Aorta (tissue), 5 donors: Measurements from ENCODE around the gene HYLS1. TPM values are rescaled to one million over a fixed set of nuclear protein-coding genes. Genes with fewer than 3 reads are reported as not detected.

Experiments
- ATAC-seq: fragments of 200-7000 bp; cut with Tn5 transposase; one replicate; pipeline ENCODE4 v1.9.1; 2022; ENCODE audit warnings: moderate library complexity; ENCODE audit not compliant: low FRiP score
- DNase-seq, 2 donors: peaks; one replicate each; pipeline ENCODE4 v3.0.0-alpha.2; 2020
- H3K27ac ChIP-seq, 2 donors: one replicate each; pipeline ENCODE4 v1.5.1; 2013; ENCODE audit warnings: low read length in 2 of 2, mild to moderate bottlenecking in 2 of 2, moderate library complexity in 2 of 2, control low read depth in 1 of 2, inconsistent platforms in 1 of 2, low read depth in 1 of 2
- H3K27me3 ChIP-seq, 2 donors: one replicate each; pipeline ENCODE4 v1.6.1; 2013; ENCODE audit warnings: control low read depth in 1 of 2, low read length in 1 of 2, mild to moderate bottlenecking in 1 of 2, moderate library complexity in 1 of 2; ENCODE audit not compliant: insufficient read depth in 2 of 2, control insufficient read depth in 1 of 2
- H3K36me3 ChIP-seq, 2 donors: one replicate each; pipeline ENCODE4 v1.6.1; 2013; ENCODE audit warnings: control low read depth in 1 of 2, low read length in 1 of 2, mild to moderate bottlenecking in 1 of 2; ENCODE audit not compliant: insufficient read depth in 2 of 2, control insufficient read depth in 1 of 2
- H3K4me1 ChIP-seq, 2 donors: one replicate each; pipeline ENCODE4 v1.6.1; 2013; ENCODE audit warnings: low read length in 2 of 2, control low read depth in 1 of 2, mild to moderate bottlenecking in 1 of 2, moderate library complexity in 1 of 2; ENCODE audit not compliant: insufficient read depth in 2 of 2, control insufficient read depth in 1 of 2
- H3K4me3 ChIP-seq, 2 donors: one replicate each; pipeline ENCODE4 v1.5.1; 2013; ENCODE audit warnings: low read length in 2 of 2, control low read depth in 1 of 2, mild to moderate bottlenecking in 1 of 2
- H3K9me3 ChIP-seq: one replicate; pipeline ENCODE4 v1.6.1; 2013; ENCODE audit warnings: mild to moderate bottlenecking, low read length; ENCODE audit not compliant: control insufficient read depth
- WGBS, 2 donors: extraction: QIAGEN DNeasy Blood & Tissue Kit; methylation state at CpG; one replicate each; pipeline ENCODE4 v1.1.7; 2013; 5-methylcytosine and 5-hydroxymethylcytosine counted together
- intact Hi-C, 2 donors: fragments of 100-400 bp; cut with DNase I; formaldehyde crosslinking; loops; one replicate each; pipeline versions ENCODE4 v1.14.2 to v1.15.0; 2022
- polyA plus RNA-seq, 2 donors: library from polyadenylated mRNA; stranded (reverse); fragments of 200-250 nt; gene quantifications; one replicate each; pipeline ENCODE4 v1.2.3, GENCODE V29; 2013
- total RNA-seq, 2 donors: library from RNA; stranded (reverse); fragmentation: NEBNext Ultra II Directional; extraction: Animal tissue kit (Norgen Biotek cat#: 25700); gene quantifications; one replicate each; pipeline ENCODE4 v1.2.1, GENCODE V29; 2021
- donor health status: healthy with polysubstance abuse.
- donor health status: Bipolar disorder and iron deficiency.
- donor health status: DM: no; HTN: no; CAD: no.
- donor health status: DM: no; HTN: no; CAD: no.
- donor health status: DM: yes; HTN: yes; CAD: no.

The HYLS1 gene
- total and polyA plus RNA-seq, 4 donors = 2.7 to 4.5 (median 3.5) TPM

GRCh38 chr11:125935056-125935455 lies 47.6 kb downstream of the HYLS1 start:
- WGBS, 2 donors = 93 to 94% methylated on average over 2 of the region's 2 CpGs
- no peak for ATAC-seq

GRCh38 chr11:125935618-125936199 lies 48.2 kb downstream of the HYLS1 start:
- Histone ChIP-seq H3K27ac (no peak overlapping the region), H3K36me3 (no peaks in the 10 kb centered on the region), H3K4me3 (no peak overlapping the region), H3K9me3 (no peaks in the 10 kb centered on the region), H3K27me3 (no peaks in the 10 kb centered on the region), H3K4me1 (no peaks in the 10 kb centered on the region)
- no peak for DNase-seq
- intact Hi-C loops = no loop called here
- 65 to 69% methylated on average over 12 of the region's 12 CpGs for WGBS, 2 donors
- ATAC-seq = no peak

More at GRCh38 chr11:125935056-125935455, 47.6 kb downstream of the HYLS1 start:
- Histone ChIP-seq H3K27ac (no peak overlapping the region), H3K27me3 (no peaks in the 10 kb centered on the region), H3K4me1 (no peaks in the 10 kb centered on the region), H3K9me3 (no peaks in the 10 kb centered on the region), H3K36me3 (no peaks in the 10 kb centered on the region), H3K4me3 (no peak overlapping the region)
- intact Hi-C loops = no loop called here
- DNase-seq = no peak

- H3K4me3 ChIP-seq = no peak overlapping the region
- H3K36me3 ChIP-seq = no peaks in the 10 kb centered on the region
- no peaks in the 10 kb centered on the region for H3K4me1 ChIP-seq
- no peak overlapping the region for H3K27ac ChIP-seq
- intact Hi-C loops = no loop called here
- WGBS, 2 donors = 90% methylated on average over 5 of the region's 5 CpGs
- no peaks in the 10 kb centered on the region for H3K27me3 ChIP-seq
- ATAC-seq (no peak), DNase-seq (no peak)
- no peaks in the 10 kb centered on the region for H3K9me3 ChIP-seq
Measured at GRCh38 chr11:125938418-125938817, 51.0 kb downstream of the HYLS1 start.

GRCh38 chr11:125939081-125939521 lies 51.6 kb downstream of the HYLS1 start:
- intact Hi-C loops = no loop called here
- DNase-seq = peak in 1 of 2 donors; percentile 64
- Histone ChIP-seq H3K27me3 (no peaks in the 10 kb centered on the region), H3K36me3 (no peaks in the 10 kb centered on the region), H3K27ac (no peak overlapping the region), H3K4me1 (no peaks in the 10 kb centered on the region), H3K9me3 (no peaks in the 10 kb centered on the region), H3K4me3 (no peak overlapping the region)
- ATAC-seq = peak; percentile 43
- 37 to 39% methylated on average over 4 of the region's 4 CpGs for WGBS, 2 donors

- Histone ChIP-seq H3K4me3 (no peak overlapping the region), H3K27me3 (no peaks in the 10 kb centered on the region), H3K27ac (no peak overlapping the region), H3K9me3 (no peaks in the 10 kb centered on the region), H3K36me3 (no peaks in the 10 kb centered on the region), H3K4me1 (no peaks in the 10 kb centered on the region)
- WGBS, 2 donors = 93% methylated on average over 4 of the region's 4 CpGs
- DNase-seq = peak in 1 of 2 donors; percentile 26
- ATAC-seq = no peak
- intact Hi-C loops = no loop called here
Measured at GRCh38 chr11:125940145-125940544, 52.7 kb downstream of the HYLS1 start.

GRCh38 chr11:125941267-125941618 lies 53.8 kb downstream of the HYLS1 start:
- Histone ChIP-seq H3K4me1 (no peaks in the 10 kb centered on the region), H3K36me3 (no peaks in the 10 kb centered on the region), H3K27me3 (no peaks in the 10 kb centered on the region), H3K4me3 (no peak overlapping the region), H3K27ac (no peak overlapping the region), H3K9me3 (no peaks in the 10 kb centered on the region)
- DNase-seq = no peak
- 91 to 92% methylated on average over 4 of the region's 4 CpGs for WGBS, 2 donors
- intact Hi-C loops = no loop called here
- no peak for ATAC-seq

GRCh38 chr11:125941619-125942611 lies 54.4 kb downstream of the HYLS1 start:
- peak; percentile 55 to 79 for DNase-seq
- no peaks in the 10 kb centered on the region for H3K9me3 ChIP-seq
- H3K27ac ChIP-seq = no peak overlapping the region
- H3K4me3 ChIP-seq = no peak overlapping the region
- 33 to 36% methylated on average over 20 of the region's 20 CpGs for WGBS, 2 donors
- H3K4me1 ChIP-seq = no peaks in the 10 kb centered on the region
- H3K36me3 ChIP-seq = no peaks in the 10 kb centered on the region
- no peak for ATAC-seq
- H3K27me3 ChIP-seq = no peaks in the 10 kb centered on the region
- intact Hi-C loops = loop anchor here in 1 of 2 donors (1.0 kb wide), 1 partner anchor 252 kb away; no protein-coding TSS in a partner anchor

GRCh38 chr11:125942771-125943428 lies 55.4 kb downstream of the HYLS1 start:
- 83 to 86% methylated on average over 12 of the region's 12 CpGs for WGBS, 2 donors
- Histone ChIP-seq H3K27ac (no peak overlapping the region), H3K27me3 (no peaks in the 10 kb centered on the region), H3K4me3 (no peak overlapping the region), H3K36me3 (no peaks in the 10 kb centered on the region), H3K9me3 (no peaks in the 10 kb centered on the region), H3K4me1 (no peaks in the 10 kb centered on the region)
- DNase-seq (peak; percentile 17 to 56), ATAC-seq (no peak)
- intact Hi-C loops = loop anchor here in 1 of 2 donors (1.0 kb wide), 1 partner anchor 251 kb away; no protein-coding TSS in a partner anchor
